ENCODE results near the gene RSRC2.
"Not testable (repeated sequence)": the region's sequence is repeated elsewhere in the genome, so short reads cannot be mapped to it uniquely, and the experiment has no call there.

DNA sequence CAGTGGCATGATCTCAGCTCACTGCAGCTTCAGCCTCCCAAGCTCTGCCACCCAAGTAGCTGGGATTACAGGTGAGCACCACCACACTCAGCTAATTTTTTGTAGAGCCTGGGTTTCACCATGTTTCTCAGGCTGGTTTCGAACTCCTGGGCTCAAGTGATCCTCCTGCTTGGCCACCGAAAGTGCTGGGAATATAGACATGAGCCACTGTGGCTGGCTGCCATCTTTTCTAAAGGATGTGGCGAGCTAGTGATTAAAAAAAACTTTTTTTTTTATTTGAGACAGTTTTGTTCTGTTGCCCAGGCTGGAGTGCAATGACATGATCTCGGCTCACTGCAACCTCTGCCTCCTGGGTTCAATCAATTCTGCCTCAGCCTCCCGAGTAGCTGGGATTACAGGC lies 40.1 kb upstream of the RSRC2 start:
- TF ChIP-seq, protein P1, sequence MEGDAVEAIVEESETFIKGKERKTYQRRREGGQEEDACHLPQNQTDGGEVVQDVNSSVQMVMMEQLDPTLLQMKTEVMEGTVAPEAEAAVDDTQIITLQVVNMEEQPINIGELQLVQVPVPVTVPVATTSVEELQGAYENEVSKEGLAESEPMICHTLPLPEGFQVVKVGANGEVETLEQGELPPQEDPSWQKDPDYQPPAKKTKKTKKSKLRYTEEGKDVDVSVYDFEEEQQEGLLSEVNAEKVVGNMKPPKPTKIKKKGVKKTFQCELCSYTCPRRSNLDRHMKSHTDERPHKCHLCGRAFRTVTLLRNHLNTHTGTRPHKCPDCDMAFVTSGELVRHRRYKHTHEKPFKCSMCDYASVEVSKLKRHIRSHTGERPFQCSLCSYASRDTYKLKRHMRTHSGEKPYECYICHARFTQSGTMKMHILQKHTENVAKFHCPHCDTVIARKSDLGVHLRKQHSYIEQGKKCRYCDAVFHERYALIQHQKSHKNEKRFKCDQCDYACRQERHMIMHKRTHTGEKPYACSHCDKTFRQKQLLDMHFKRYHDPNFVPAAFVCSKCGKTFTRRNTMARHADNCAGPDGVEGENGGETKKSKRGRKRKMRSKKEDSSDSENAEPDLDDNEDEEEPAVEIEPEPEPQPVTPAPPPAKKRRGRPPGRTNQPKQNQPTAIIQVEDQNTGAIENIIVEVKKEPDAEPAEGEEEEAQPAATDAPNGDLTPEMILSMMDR (conservative IDR thresholded peaks at IDR 0.05; ENCODE audit: low read depth, low read length), result not testable (repeated sequence)
- TF ChIP-seq EZH2 (IDR thresholded peaks at IDR 0.05; ENCODE audit: borderline replicate concordance, low read depth, low read length, poor library complexity, severe bottlenecking), result not testable (repeated sequence)
